SU-DHL-6 (cell line): Measurements from ENCODE around the gene RASA3.
"Not testable (repeated sequence)": the region's sequence is repeated elsewhere in the genome, so short reads cannot be mapped to it uniquely, and the experiment has no call there.

Experiments used
- H2AFZ ChIP-seq: fragments of 200-600 bp; sonication (generic); 2 replicates; pipeline ENCODE4 v1.6.1; 2014; ENCODE audit warnings: low read depth, mild to moderate bottlenecking, moderate library complexity, mixed read lengths, antibody characterized with exemption, low read length; ENCODE audit not compliant: severe bottlenecking
- H3F3A ChIP-seq: fragments of 200-600 bp; shearing (Covaris generic); 2 replicates; pipeline ENCODE4 v1.6.0; 2016; ENCODE audit warnings: antibody characterized with exemption, mild to moderate bottlenecking; ENCODE audit not compliant: insufficient read depth
- H3K27ac ChIP-seq: fragments of 200-600 bp; sonication (generic); 2 replicates; pipeline ENCODE4 v1.5.1; 2016; ENCODE audit warnings: low read depth, mild to moderate bottlenecking, low read length, moderate library complexity, mixed read lengths
- H3K27me3 ChIP-seq: fragments of 200-600 bp; sonication (generic), shearing (Covaris generic); 2 replicates; pipeline ENCODE4 v1.6.0; 2014; ENCODE audit warnings: mild to moderate bottlenecking, low read length
- H3K36me3 ChIP-seq: fragments of 200-600 bp; sonication (generic); 2 replicates; pipeline ENCODE4 v1.6.1; 2014; ENCODE audit warnings: mild to moderate bottlenecking, low read length, mixed read lengths
- H3K4me2 ChIP-seq: fragments of 300-600, 200-600 bp; shearing (Covaris generic), sonication (generic); 2 replicates; pipeline ENCODE4 v1.6.0; 2014; ENCODE audit warnings: low read length, low read depth, mild to moderate bottlenecking; ENCODE audit not compliant: poor library complexity, severe bottlenecking
- H3K4me3 ChIP-seq: fragments of 200-600 bp; sonication (generic); 2 replicates; pipeline ENCODE4 v1.5.1; 2014; ENCODE audit warnings: antibody characterized with exemption, low read length, mild to moderate bottlenecking, mixed read lengths; ENCODE audit not compliant: insufficient read depth, poor library complexity, severe bottlenecking
- H3K79me2 ChIP-seq: fragments of 200-600 bp; sonication (generic); 2 replicates; pipeline ENCODE4 v1.6.1; 2014; ENCODE audit warnings: mild to moderate bottlenecking, low read length, moderate library complexity; ENCODE audit not compliant: insufficient read depth
- H3K9ac ChIP-seq: fragments of 200-600 bp; sonication (generic); 2 replicates; pipeline ENCODE4 v1.7.0; 2014; ENCODE audit warnings: mild to moderate bottlenecking, low read length
- H3K9me2 ChIP-seq: fragments of 200-600 bp; sonication (generic); replicated peaks from 2 replicates; pipeline ENCODE4 v1.6.1; 2014; ENCODE audit warnings: low read length; ENCODE audit not compliant: insufficient read depth
- H3K9me3 ChIP-seq: fragments of 200-600 bp; sonication (generic); 2 replicates; pipeline ENCODE4 v1.6.1; 2014; ENCODE audit warnings: low read length, mixed read lengths; ENCODE audit not compliant: insufficient read depth
- H4K20me1 ChIP-seq: fragments of 200-600 bp; sonication (generic); 2 replicates; pipeline ENCODE4 v1.6.1; 2014; ENCODE audit warnings: low read depth, mild to moderate bottlenecking, antibody characterized with exemption, low read length, moderate library complexity, mixed read lengths
- CTCF ChIP-seq: fragments of 200-600 bp; sonication (generic); IDR thresholded peaks from one replicate; pipeline ENCODE4 v1.5.1; 2017; ENCODE audit warnings: antibody characterized with exemption, mild to moderate bottlenecking, low read length, moderate library complexity; ENCODE audit not compliant: insufficient read depth, poor library complexity, severe bottlenecking
- EZH2phosphoT487 ChIP-seq: fragments of 200-600 bp; sonication (generic), shearing (Covaris generic); conservative IDR thresholded peaks from 2 replicates; pipeline ENCODE4 v1.6.1; 2018; ENCODE audit warnings: mild to moderate bottlenecking, antibody characterized with exemption, low read length, moderate library complexity, mixed read lengths

Gene RASA3

GRCh38 chr13:114135731-114136171 is 3.3 kb upstream of the RASA3 start:
- TF ChIP-seq EZH2phosphoT487: no peak
- no peak for TF ChIP-seq CTCF
- Histone ChIP-seq H3K36me3 (no peaks in the 10 kb centered on the region), H3K27ac (no peak overlapping the region), H2AFZ (no peak overlapping the region), H3K4me3 (no peak overlapping the region), H3K79me2 (no peaks in the 10 kb centered on the region), H3K4me2 (no peak overlapping the region), H4K20me1 (no peaks in the 10 kb centered on the region), H3K9ac (no peak overlapping the region), H3K9me2 (no peaks in the 10 kb centered on the region), H3K27me3 (no peaks in the 10 kb centered on the region), H3F3A (no peaks in the 10 kb centered on the region), H3K9me3 (no peaks in the 10 kb centered on the region)

DNA sequence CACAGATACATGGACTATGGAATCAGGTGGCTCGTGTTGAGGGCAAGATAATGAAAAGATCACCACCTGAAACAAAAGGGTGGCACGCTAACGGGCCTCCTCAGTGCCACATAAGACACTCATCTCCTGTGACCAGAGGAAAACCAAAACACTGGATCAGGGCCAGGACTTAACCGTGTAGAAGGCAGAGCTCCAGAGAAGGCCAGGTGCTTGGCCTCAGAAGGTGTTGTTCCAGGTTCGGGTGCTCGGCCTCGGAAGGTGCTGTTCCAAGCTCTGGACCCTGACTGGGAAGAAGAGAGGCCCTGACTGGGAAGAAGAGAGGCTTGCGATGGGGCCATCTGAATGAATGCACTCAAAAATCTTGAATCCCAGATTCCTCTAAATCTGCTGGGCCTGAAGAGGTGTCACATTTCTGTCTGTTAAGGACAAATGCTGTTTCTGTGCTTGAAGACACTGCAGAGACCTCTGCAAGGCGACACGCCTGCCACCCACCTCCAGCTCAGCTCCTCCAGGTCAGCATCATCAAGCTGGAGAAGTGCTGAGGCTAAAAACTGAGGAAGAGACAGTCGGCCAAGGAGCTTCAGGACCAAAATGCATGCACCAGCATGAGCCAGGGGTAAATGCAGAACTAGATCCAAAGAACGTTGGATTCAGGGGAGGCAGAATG is 2.7 kb upstream of the RASA3 start:
- Histone ChIP-seq H3K79me2 (no peaks in the 10 kb centered on the region), H3F3A (no peaks in the 10 kb centered on the region), H3K27ac (no peak overlapping the region), H3K9me3 (no peaks in the 10 kb centered on the region), H3K4me3 (no peak overlapping the region), H3K9ac (no peak overlapping the region), H2AFZ (no peak overlapping the region), H3K27me3 (no peaks in the 10 kb centered on the region), H3K9me2 (no peaks in the 10 kb centered on the region), H3K36me3 (no peaks in the 10 kb centered on the region), H3K4me2 (no peak overlapping the region), H4K20me1 (no peaks in the 10 kb centered on the region)
- TF ChIP-seq CTCF (no peak), EZH2phosphoT487 (no peak)

DNA sequence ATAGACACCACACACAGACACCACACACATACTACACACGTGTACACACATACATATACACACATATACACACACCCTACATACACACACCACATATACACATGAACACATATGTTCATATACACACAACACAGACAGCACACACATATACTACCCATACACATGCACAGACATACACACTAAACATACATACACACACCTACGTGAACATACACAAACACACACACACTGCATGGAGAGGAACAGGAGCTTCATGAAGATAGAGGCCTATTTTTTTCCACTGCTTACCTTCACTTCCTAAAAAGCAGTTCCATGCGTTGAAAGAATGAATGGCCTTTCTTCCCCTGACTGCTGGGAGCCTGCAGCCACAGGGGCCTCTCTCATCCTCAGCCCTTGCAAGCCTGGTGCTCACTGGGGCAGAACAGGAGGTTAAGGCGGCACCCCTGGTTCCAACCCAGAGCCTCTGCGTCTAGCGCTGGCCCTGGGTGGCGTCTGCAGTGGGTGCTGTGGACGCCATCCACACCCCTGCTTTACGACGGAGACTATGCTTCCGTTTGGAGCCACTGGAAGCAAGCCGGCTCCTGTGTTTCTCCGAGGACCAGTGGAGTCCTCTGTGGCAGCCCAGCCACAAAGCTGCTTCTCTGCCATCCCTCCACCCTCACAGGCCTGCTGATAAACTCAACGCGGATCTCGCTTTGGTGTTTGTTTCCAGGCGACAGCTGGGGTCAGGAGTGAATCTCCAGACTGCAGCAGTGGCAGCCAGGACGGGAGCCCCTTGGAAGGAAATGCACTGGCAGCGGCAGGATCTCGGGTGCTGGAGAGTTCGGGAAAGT is 1.9 kb upstream of the RASA3 start:
- no peaks in the 10 kb centered on the region for H3K79me2 ChIP-seq
- no peaks in the 10 kb centered on the region for H4K20me1 ChIP-seq
- no peak overlapping the region for H3K4me3 ChIP-seq
- H3K27me3 ChIP-seq: no peaks in the 10 kb centered on the region
- no peak overlapping the region for H3K4me2 ChIP-seq
- no peak for TF ChIP-seq CTCF
- no peak for TF ChIP-seq EZH2phosphoT487
- no peak overlapping the region for H2AFZ ChIP-seq
- H3K9ac ChIP-seq: no peak overlapping the region
- H3K9me2 ChIP-seq: no peaks in the 10 kb centered on the region
- H3K36me3 ChIP-seq: no peaks in the 10 kb centered on the region
- H3F3A ChIP-seq: 0 out of 2 replicates have a peak, but pooled peaks cover 3% of the 10 kb centered on the region
- H3K27ac ChIP-seq: no peak overlapping the region
- H3K9me3 ChIP-seq: no peaks in the 10 kb centered on the region

DNA sequence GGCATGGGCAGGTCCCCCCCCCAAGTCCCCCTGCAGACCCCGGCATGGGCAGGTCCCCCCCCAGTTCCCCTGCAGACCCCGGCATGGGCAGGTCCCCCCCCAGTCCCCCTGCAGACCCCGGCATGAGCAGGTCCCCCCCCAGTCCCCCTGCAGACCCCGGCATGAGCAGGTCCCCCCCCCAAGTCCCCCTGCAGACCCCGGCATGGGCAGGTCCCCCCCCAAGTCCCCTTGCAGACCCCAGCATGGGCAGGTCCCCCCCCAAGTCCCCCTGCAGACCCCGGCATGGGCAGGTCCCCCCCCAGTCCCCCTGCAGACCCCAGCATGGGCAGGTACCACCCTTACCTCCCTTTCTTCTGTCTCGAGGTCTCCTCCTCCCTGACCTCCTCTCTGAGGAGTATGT is 1.1 kb upstream of the RASA3 start:
- H3K79me2 ChIP-seq, H3K9me3 ChIP-seq, H3K36me3 ChIP-seq, H3K27ac ChIP-seq, H4K20me1 ChIP-seq, H3K27me3 ChIP-seq, H3F3A ChIP-seq, H2AFZ ChIP-seq, H3K9ac ChIP-seq, H3K4me3 ChIP-seq, H3K9me2 ChIP-seq, H3K4me2 ChIP-seq: not testable (repeated sequence)

GRCh38 chr13:114133126-114133525 is 703 bp upstream of the RASA3 start:
- H3F3A ChIP-seq, H4K20me1 ChIP-seq, H3K4me2 ChIP-seq, H3K27ac ChIP-seq, H3K9me2 ChIP-seq, H3K27me3 ChIP-seq, H3K4me3 ChIP-seq, H3K9ac ChIP-seq, H2AFZ ChIP-seq, H3K36me3 ChIP-seq, H3K79me2 ChIP-seq, H3K9me3 ChIP-seq: not testable (repeated sequence)
